HCT116 (cell line): ENCODE results near the gene NUP43. TPM values are rescaled to one million over a fixed set of nuclear protein-coding genes. Genes with fewer than 3 reads are reported as not detected.
A peak's percentile ranks its signal among the peaks of the same experiment; 100 is the strongest.

Experiments used
- ATAC-seq: fragments of 200-7000 bp; cut with Tn5 transposase; 2 replicates; pipeline ENCODE4 v1.9.1; 2020; ENCODE audit warnings: mild to moderate bottlenecking, moderate library complexity
- BruUV-seq: library from RNA; stranded (reverse); fragments of 400-500 nt; replicated peaks from 2 replicates; lab custom pipeline; 2021; lab: Mats Ljungman, UMichigan
- CTCF ChIA-PET: fragments of 300-600 bp; sonication (Branson Sonifier 250); formaldehyde crosslinking; loops from one replicate; lab custom pipeline; 2021; ENCODE audit warnings: antibody characterized with exemption; lab: Charles Lee
- POLR2A ChIA-PET: fragments of 300-600, 350-600 bp; sonication (Branson Sonifier 250); formaldehyde crosslinking; loops from one replicate; lab custom pipeline; 2021; ENCODE audit warnings: antibody characterized with exemption; lab: Charles Lee
- RAD21 ChIA-PET, 2 experiments: fragments of 300-600 bp; sonication (Branson Sonifier 250); formaldehyde crosslinking; loops; one replicate each; lab custom pipeline; 2023; ENCODE audit warnings: low total read pairs in 2 of 2; ENCODE audit not compliant: uncharacterized antibody in 2 of 2, unreplicated experiment in 2 of 2, low non-redundant PET in 1 of 2; lab: Charles Lee
- DNase-seq: peaks from one replicate; pipeline ENCODE4 v3.0.0-alpha.2; 2010; ENCODE audit warnings: low read depth, low spot score
- H2AFZ ChIP-seq: fragments of 200-600 bp; shearing (Covaris generic), sonication (generic); 2 replicates; pipeline ENCODE4 v1.6.1; 2017; ENCODE audit warnings: low read depth, mixed run types, mixed read lengths, antibody characterized with exemption, low read length; ENCODE audit not compliant: poor library complexity, severe bottlenecking
- H3K27ac ChIP-seq: 2 replicates; pipeline ENCODE4 v1.5.1; 2012; ENCODE audit warnings: low read depth, low read length
- H3K27me3 ChIP-seq: fragments of 200-600 bp; sonication (generic); 2 replicates; pipeline ENCODE4 v1.6.1; 2016; ENCODE audit warnings: mixed run types, low read length, mixed read lengths; ENCODE audit not compliant: insufficient read depth
- H3K36me3 ChIP-seq, 2 experiments: fragments of 200-500 bp in 1 of 2; fragments of 200-600 bp in 1 of 2; sonication (Bioruptor generic) in 1 of 2; sonication (generic) in 1 of 2; 2 replicates each; pipeline versions ENCODE4 v1.5.1 to v1.6.1; 2014 to 2016; ENCODE audit warnings: low read length in 2 of 2, inconsistent platforms in 1 of 2, mixed read lengths in 1 of 2, mixed run types in 1 of 2; ENCODE audit not compliant: insufficient read depth in 2 of 2, control insufficient read depth in 1 of 2
- H3K4me1 ChIP-seq, 2 experiments: fragments of 200-600 bp in 1 of 2; sonication (generic) in 1 of 2; 2 replicates each; pipeline versions ENCODE4 v1.5.1 to v1.6.1; 2012 to 2017; ENCODE audit warnings: low read length in 2 of 2, inconsistent platforms in 1 of 2, mild to moderate bottlenecking in 1 of 2, mixed read lengths in 1 of 2, mixed run types in 1 of 2, moderate library complexity in 1 of 2; ENCODE audit not compliant: insufficient read depth in 2 of 2, control insufficient read depth in 1 of 2
- H3K4me2 ChIP-seq: fragments of 200-600 bp; sonication (generic); 2 replicates; pipeline ENCODE4 v1.6.1; 2017; ENCODE audit warnings: mixed run types, low read length, mixed read lengths
- H3K4me3 ChIP-seq, 2 experiments: fragments of 200-600 bp in 1 of 2; sonication (generic) in 1 of 2; replicated peaks in 1 of 2; 2 replicates each; pipeline ENCODE4 v1.5.1; 2011 to 2016; ENCODE audit warnings: low read length in 2 of 2, control low read depth in 1 of 2, low read depth in 1 of 2, mild to moderate bottlenecking in 1 of 2, mixed read lengths in 1 of 2, mixed run types in 1 of 2
- H3K79me2 ChIP-seq: fragments of 200-600 bp; sonication (generic); 2 replicates; pipeline ENCODE4 v1.6.1; 2017; ENCODE audit warnings: mild to moderate bottlenecking, mixed run types, low read length, moderate library complexity, mixed read lengths; ENCODE audit not compliant: insufficient read depth
- H3K9ac ChIP-seq: fragments of 200-600 bp; sonication (generic); 2 replicates; pipeline ENCODE4 v1.6.1; 2016; ENCODE audit warnings: low read length, mixed read lengths
- H3K9me2 ChIP-seq: fragments of 200-600 bp; sonication (generic), shearing (Covaris generic); 2 replicates; pipeline ENCODE4 v1.6.1; 2017; ENCODE audit warnings: mixed run types, mild to moderate bottlenecking, moderate library complexity; ENCODE audit not compliant: insufficient read depth
- H3K9me3 ChIP-seq, 2 experiments: fragments of 200-500 bp in 1 of 2; fragments of 200-600 bp in 1 of 2; sonication (Bioruptor generic) in 1 of 2; sonication (generic) in 1 of 2; 2 replicates each; pipeline ENCODE4 v1.6.1; 2014 to 2017; ENCODE audit warnings: low read length in 2 of 2, mixed read lengths in 2 of 2, inconsistent platforms in 1 of 2, low read depth in 1 of 2, mild to moderate bottlenecking in 1 of 2, mixed run types in 1 of 2, moderate library complexity in 1 of 2; ENCODE audit not compliant: control insufficient read depth in 1 of 2, insufficient read depth in 1 of 2
- H4K20me1 ChIP-seq: fragments of 200-600 bp; sonication (generic), shearing (Covaris generic); 2 replicates; pipeline ENCODE4 v1.6.1; 2017; ENCODE audit warnings: mixed run types, mild to moderate bottlenecking, moderate library complexity; ENCODE audit not compliant: insufficient read depth
- CBX3 ChIP-seq: IDR thresholded peaks from 2 replicates; pipeline ENCODE4 v1.6.1; 2012; ENCODE audit warnings: low read depth
- CTCF ChIP-seq, 3 experiments: fragments of 200-600 bp in 1 of 3; sonication (generic) in 1 of 3; IDR thresholded peaks in 2 of 3; conservative IDR thresholded peaks in 1 of 3; 2 replicates each; pipeline ENCODE4 v1.5.1; 2012 to 2017; ENCODE audit warnings: low read depth in 2 of 3, low read length in 2 of 3, antibody characterized with exemption in 1 of 3, borderline replicate concordance in 1 of 3, control low read depth in 1 of 3, mild to moderate bottlenecking in 1 of 3, mixed read lengths in 1 of 3, mixed run types in 1 of 3, moderate library complexity in 1 of 3; ENCODE audit not compliant: insufficient read depth in 1 of 3
- EGR1 ChIP-seq: IDR thresholded peaks from 2 replicates; pipeline ENCODE4 v1.6.1; 2012; ENCODE audit warnings: low read depth
- ELF1 ChIP-seq: IDR thresholded peaks from 2 replicates; pipeline ENCODE4 v1.6.1; 2012; ENCODE audit warnings: low read depth, borderline replicate concordance
- EZH2 ChIP-seq: fragments of 200-600 bp; sonication (generic); IDR thresholded peaks from 2 replicates; pipeline ENCODE4 v1.6.1; 2017; ENCODE audit warnings: antibody characterized with exemption, mixed run types
- EZH2phosphoT487 ChIP-seq: fragments of 200-600 bp; IDR thresholded peaks from 2 replicates; pipeline ENCODE4 v1.6.1; 2018; ENCODE audit warnings: antibody characterized with exemption, borderline replicate concordance
- FOSL1 ChIP-seq: IDR thresholded peaks from 2 replicates; pipeline ENCODE4 v1.6.1; 2012; ENCODE audit warnings: low read depth
- MAX ChIP-seq: IDR thresholded peaks from 2 replicates; pipeline ENCODE4 v1.6.1; 2012
- POLR2A ChIP-seq: IDR thresholded peaks from 2 replicates; pipeline ENCODE4 v1.7.0; 2011; ENCODE audit warnings: borderline replicate concordance; ENCODE audit not compliant: insufficient read depth, insufficient read length; ENCODE audit errors: extremely low read depth
- RAD21 ChIP-seq: IDR thresholded peaks from 2 replicates; pipeline ENCODE4 v1.6.1; 2012; ENCODE audit warnings: low read depth, mild to moderate bottlenecking
- YY1 ChIP-seq: IDR thresholded peaks from 2 replicates; pipeline ENCODE4 v1.6.1; 2011; ENCODE audit warnings: low read length, low read depth, moderate library complexity, mild to moderate bottlenecking; ENCODE audit not compliant: insufficient replicate concordance; ENCODE audit errors: extremely low read depth
- ZFX ChIP-seq: fragments of 450-650 bp; IDR thresholded peaks from 2 replicates; pipeline ENCODE4 v1.6.1; 2017
- intact Hi-C: fragments of 100-400 bp; cut with micrococcal nuclease; formaldehyde crosslinking; loops from 2 replicates; pipeline ENCODE4 v1.10.0; 2022
- total RNA-seq: library from RNA; stranded (reverse); gene quantifications from one replicate; pipeline ENCODE4 v1.2.1, GENCODE V29; 2021; ENCODE audit not compliant: unreplicated experiment

The NUP43 gene
- total RNA-seq, 1 experiment from 2014 or later = 51.0 TPM

GRCh38 chr6:149723771-149724417 is 22.4 kb downstream of the NUP43 start:
- no peak overlapping the region for H3K27ac ChIP-seq
- DNase-seq (peak; percentile 60), ATAC-seq (peak; percentile 96)
- H3K27me3 ChIP-seq = no peaks in the 10 kb centered on the region
- H3K4me3 ChIP-seq = no peak overlapping the region
- no peaks in the 10 kb centered on the region for H3K79me2 ChIP-seq
- peaks cover 0 to under 1% of the 10 kb centered on the region in 2 experiments; a peak in 1 of 4 replicates for H3K4me1 ChIP-seq
- peaks cover 16 to 22% of the 10 kb centered on the region in 2 experiments; a peak in 2 of 4 replicates for H3K36me3 ChIP-seq
- no peak overlapping the region for H3K4me2 ChIP-seq
- no peaks in the 10 kb centered on the region for H3K9me2 ChIP-seq
- H2AFZ ChIP-seq = no peak overlapping the region
- ChIA-PET RAD21 (interaction anchor here in 1 of 2 experiments (1.0 kb wide), 1 partner anchor 293 kb away, joined by 3 read pairs; no protein-coding TSS in a partner anchor), CTCF (no interaction called here), POLR2A (no interaction called here)
- no peak overlapping the region for H3K9ac ChIP-seq
- intact Hi-C loops = loop anchor here (1.0 to 5.0 kb wide), 2 partner anchors 202 to 293 kb away; no protein-coding TSS in a partner anchor
- no peaks in the 10 kb centered on the region for H3K9me3 ChIP-seq
- no TSS peak for BruUV-seq
- TF ChIP-seq EZH2phosphoT487 (no peak), POLR2A (no peak), RAD21 (peak; percentile 78), CBX3 (no peak), YY1 (no peak), ZFX (no peak), MAX (no peak), EGR1 (no peak), FOSL1 (no peak), EZH2 (no peak), ELF1 (no peak), CTCF (IDR thresholded peaks at IDR 0.05 in 2 of 3, conservative IDR thresholded peaks at IDR 0.05 in 1 of 3; ENCODE audit: borderline replicate concordance in 1 of 3, insufficient read depth in 1 of 3, low read depth in 2 of 3, low read length in 2 of 3) (peak; percentile 77 to 85 (median 81))
- H4K20me1 ChIP-seq = 0 out of 2 replicates have a peak, but pooled peaks cover 5% of the 10 kb centered on the region
